ENCODE data around the gene MLN.

- TF ChIP-seq EZH2 (IDR thresholded peaks at IDR 0.05; ENCODE audit: borderline replicate concordance, insufficient read depth, low read length, poor library complexity, severe bottlenecking) = no peak
- TF ChIP-seq RAD21 (conservative IDR thresholded peaks at IDR 0.05) = no peak
- TF ChIP-seq CTCF (IDR thresholded peaks at IDR 0.05; ENCODE audit: poor library complexity, severe bottlenecking) = no peak
These were observed 17.1 kb downstream of the MLN start for GRCh38 chr6:33786736-33787135.

All from neural cell (in vitro differentiated cells).